Endothelial cell (in vitro differentiated cells): ENCODE results near the gene GNG13. TPM values are rescaled to one million over a fixed set of nuclear protein-coding genes. Genes with fewer than 3 reads are reported as not detected.

Source experiments
- DNase-seq: peaks from one replicate; pipeline ENCODE4 v3.0.0; 2021; ENCODE audit warnings: low spot score
- H3K27ac Mint-ChIP-seq: one replicate; pipeline ENCODE4 v1.8.0; 2021; ENCODE audit warnings: mixed read lengths, inconsistent platforms; ENCODE audit not compliant: unreplicated experiment
- H3K27me3 Mint-ChIP-seq: one replicate; pipeline ENCODE4 v1.8.0; 2021; ENCODE audit warnings: mild to moderate bottlenecking, moderate library complexity, mixed read lengths, inconsistent platforms; ENCODE audit not compliant: unreplicated experiment
- H3K36me3 Mint-ChIP-seq: one replicate; pipeline ENCODE4 v1.8.0; 2021; ENCODE audit warnings: mild to moderate bottlenecking, low read depth, mixed read lengths, inconsistent platforms; ENCODE audit not compliant: unreplicated experiment
- H3K4me1 Mint-ChIP-seq: one replicate; pipeline ENCODE4 v1.8.0; 2021; ENCODE audit warnings: mild to moderate bottlenecking, mixed read lengths, inconsistent platforms; ENCODE audit not compliant: unreplicated experiment
- H3K4me3 Mint-ChIP-seq: one replicate; pipeline ENCODE4 v1.8.0; 2021; ENCODE audit warnings: mild to moderate bottlenecking, mixed read lengths, inconsistent platforms; ENCODE audit not compliant: unreplicated experiment
- H3K9me3 Mint-ChIP-seq: one replicate; pipeline ENCODE4 v1.8.0; 2021; ENCODE audit warnings: mixed read lengths, inconsistent platforms; ENCODE audit not compliant: unreplicated experiment
- CTCF ChIP-seq: fragments of 200-600 bp; sonication (generic); IDR thresholded peaks from one replicate; pipeline ENCODE4 v1.5.0; 2021; ENCODE audit warnings: antibody characterized with exemption; ENCODE audit not compliant: unreplicated experiment
- total RNA-seq: library from RNA; stranded (reverse); fragmentation: NEBNext Ultra II Directional; extraction: Animal tissue kit (Norgen Biotek cat#: 25700); gene quantifications from one replicate; pipeline ENCODE4 v1.2.1, GENCODE V29; 2021; ENCODE audit not compliant: unreplicated experiment

GNG13 gene
- total RNA-seq, 1 donor from 2014 or later = not detected

- DNase-seq = no peak
- Mint-ChIP-seq H3K27me3 (peaks cover 6% of the 10 kb centered on the region), H3K9me3 (no peaks in the 10 kb centered on the region), H3K36me3 (no peaks in the 10 kb centered on the region), H3K4me1 (no peaks in the 10 kb centered on the region), H3K27ac (no peak overlapping the region), H3K4me3 (no peak overlapping the region)
- TF ChIP-seq CTCF = no peak
Observed at GRCh38 chr16:801584-802363, 1.2 kb upstream of the GNG13 start.

DNA sequence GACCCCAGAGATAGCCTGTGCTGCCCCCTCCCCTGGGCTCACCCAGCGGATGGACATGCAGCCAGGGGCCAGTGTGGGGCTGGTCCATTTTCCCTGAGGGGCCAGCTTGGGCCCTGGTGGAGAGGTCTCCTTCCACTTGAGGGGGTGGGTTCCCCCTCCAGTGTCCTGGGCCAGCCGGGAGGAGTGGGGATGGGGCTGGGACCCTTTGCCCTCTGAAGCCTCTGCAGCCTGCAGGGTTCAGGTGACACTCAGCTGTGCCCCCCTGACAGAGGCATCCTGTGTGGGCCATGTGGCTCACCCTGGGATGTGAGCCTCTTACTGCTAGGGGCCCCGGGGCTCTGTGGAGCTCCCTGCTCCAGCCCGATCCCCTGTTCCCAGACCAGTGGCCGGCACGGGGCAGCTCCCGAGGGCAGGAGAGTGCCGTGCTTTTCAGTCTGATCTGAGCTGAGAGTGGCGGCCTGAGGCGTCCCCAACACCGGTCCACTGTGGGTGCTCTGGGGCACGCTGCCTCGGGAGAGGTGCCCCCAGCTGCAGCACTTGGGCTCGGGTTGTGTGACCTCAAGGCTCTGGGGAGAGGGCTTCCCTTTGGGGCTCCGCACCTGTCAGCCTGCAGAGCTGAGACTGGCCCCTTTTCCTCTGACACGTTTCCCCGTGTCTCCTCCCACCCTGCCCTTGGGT, 439 bp upstream of the GNG13 start:
- TF ChIP-seq CTCF = no peak
- no peaks in the 10 kb centered on the region for H3K4me1 Mint-ChIP-seq
- H3K27ac Mint-ChIP-seq = no peak overlapping the region
- no peak for DNase-seq
- H3K27me3 Mint-ChIP-seq = peaks cover 5% of the 10 kb centered on the region
- H3K4me3 Mint-ChIP-seq = no peak overlapping the region
- no peaks in the 10 kb centered on the region for H3K36me3 Mint-ChIP-seq
- no peaks in the 10 kb centered on the region for H3K9me3 Mint-ChIP-seq

DNA sequence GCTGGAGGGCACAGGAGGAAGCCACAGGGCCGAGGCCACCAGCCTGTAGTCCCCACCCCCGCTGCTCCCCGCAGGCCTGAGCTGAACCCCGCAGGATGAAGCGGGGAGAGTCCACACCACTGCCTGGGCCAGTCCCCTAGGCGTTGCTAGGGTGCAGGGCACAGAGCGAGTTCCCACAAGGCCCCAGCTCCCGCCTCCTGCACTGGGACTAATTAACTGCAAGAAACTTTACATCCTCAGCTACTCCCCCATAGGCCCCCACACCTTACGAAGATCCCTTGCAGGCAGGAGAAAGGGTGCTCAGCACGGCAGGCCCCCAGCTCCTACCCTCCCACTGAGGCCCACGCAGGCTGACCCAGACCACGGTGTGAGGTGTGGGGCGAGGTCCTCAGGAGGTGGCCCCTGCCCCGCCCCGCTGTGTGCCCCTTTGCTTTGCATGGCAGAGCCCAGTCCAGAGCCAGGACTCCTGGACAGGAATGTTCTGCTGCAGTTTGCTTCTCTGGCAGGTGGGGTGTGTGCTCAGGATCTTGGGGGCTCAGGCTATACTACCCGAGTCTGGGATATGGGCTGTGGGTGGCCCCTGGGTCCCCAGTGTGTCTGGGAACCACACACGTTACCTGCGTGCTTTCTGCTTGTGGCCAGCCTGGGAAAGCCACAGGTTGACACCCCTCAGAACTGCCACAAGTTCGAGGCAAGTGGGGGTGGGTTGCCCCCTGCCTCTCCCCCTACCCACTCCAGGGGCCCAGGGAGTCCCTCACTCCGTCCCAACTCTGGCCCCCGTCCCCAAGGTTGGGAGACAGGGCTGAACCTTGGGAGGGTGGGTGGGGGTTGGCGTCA, 1.2 kb downstream of the GNG13 start:
- H3K36me3 Mint-ChIP-seq = no peaks in the 10 kb centered on the region
- TF ChIP-seq CTCF = no peak
- H3K4me3 Mint-ChIP-seq = no peak overlapping the region
- H3K4me1 Mint-ChIP-seq = no peaks in the 10 kb centered on the region
- H3K27ac Mint-ChIP-seq = no peak overlapping the region
- DNase-seq = no peak
- no peaks in the 10 kb centered on the region for H3K9me3 Mint-ChIP-seq
- H3K27me3 Mint-ChIP-seq = peaks cover 6% of the 10 kb centered on the region

- no peak overlapping the region for H3K27ac Mint-ChIP-seq
- peaks cover 6% of the 10 kb centered on the region for H3K27me3 Mint-ChIP-seq
- no peaks in the 10 kb centered on the region for H3K4me1 Mint-ChIP-seq
- no peak for DNase-seq
- no peak overlapping the region for H3K4me3 Mint-ChIP-seq
- H3K9me3 Mint-ChIP-seq = no peaks in the 10 kb centered on the region
- H3K36me3 Mint-ChIP-seq = no peaks in the 10 kb centered on the region
- no peak for TF ChIP-seq CTCF
Observed at GRCh38 chr16:798666-799065, 1.9 kb downstream of the GNG13 start.
